IMR-90 (cell line): Measurements from ENCODE around the gene PINLYP. TPM values are rescaled to one million over a fixed set of nuclear protein-coding genes. Genes with fewer than 3 reads are reported as not detected.

ENCODE experiments used
- ATAC-seq: fragments of 200-7000 bp; cut with Tn5 transposase; 2 replicates; pipeline ENCODE4 v1.9.1; 2020; ENCODE audit warnings: low read depth, mild to moderate bottlenecking, moderate library complexity
- BruUV-seq: library from RNA; stranded (reverse); fragments of 400-500 nt; replicated peaks from 2 replicates; lab custom pipeline; 2021; lab: Mats Ljungman, UMichigan
- CTCF ChIA-PET: fragments of 300-600 bp; formaldehyde crosslinking; extraction: SDS; loops from one replicate; lab custom pipeline; 2021; ENCODE audit warnings: antibody characterized with exemption; lab: Yijun Ruan, JAX
- POLR2A ChIA-PET: fragments of 300-600 bp; sonication (Branson Sonifier 250); formaldehyde crosslinking; loops from one replicate; lab custom pipeline; 2022; ENCODE audit warnings: antibody characterized with exemption; ENCODE audit not compliant: unreplicated experiment; lab: Charles Lee
- DNase-seq: peaks from one replicate; pipeline ENCODE4 v3.0.0; 2013
- H2AFZ ChIP-seq: replicated peaks from 2 replicates; pipeline ENCODE3; 2013; ENCODE audit warnings: low read length, mild to moderate bottlenecking; ENCODE audit not compliant: poor library complexity
- H2AK5ac ChIP-seq: 2 replicates; pipeline ENCODE4 v1.6.1; 2013; ENCODE audit warnings: low read depth, low read length, inconsistent platforms
- H2AK9ac ChIP-seq: replicated peaks from 2 replicates; pipeline ENCODE3; 2013; ENCODE audit warnings: mild to moderate bottlenecking, low read depth, low read length, moderate library complexity; ENCODE audit not compliant: poor library complexity
- H2BK120ac ChIP-seq: 2 replicates; pipeline ENCODE4 v1.6.1; 2013; ENCODE audit warnings: low read depth, low read length, inconsistent platforms
- H2BK15ac ChIP-seq: 3 replicates; pipeline ENCODE4 v1.6.1; 2013; ENCODE audit warnings: low read depth, low read length, inconsistent platforms
- H2BK20ac ChIP-seq: 2 replicates; pipeline ENCODE4 v1.6.1; 2013; ENCODE audit warnings: low read depth, mild to moderate bottlenecking, inconsistent platforms, low read length, moderate library complexity
- H2BK5ac ChIP-seq: 2 replicates; pipeline ENCODE4 v1.6.1; 2013; ENCODE audit warnings: mild to moderate bottlenecking, low read depth, low read length, inconsistent platforms; ENCODE audit not compliant: poor library complexity, severe bottlenecking
- H3K14ac ChIP-seq: replicated peaks from 2 replicates; pipeline ENCODE4 v1.6.1; 2013; ENCODE audit warnings: low read depth, low read length, inconsistent platforms
- H3K18ac ChIP-seq: 2 replicates; pipeline ENCODE4 v1.6.1; 2013; ENCODE audit warnings: low read depth, low read length, control low read depth
- H3K23ac ChIP-seq: 2 replicates; pipeline ENCODE4 v1.6.1; 2013; ENCODE audit warnings: low read depth, low read length, inconsistent platforms
- H3K27ac ChIP-seq: 2 replicates; pipeline ENCODE4 v1.5.1; 2013; ENCODE audit warnings: mild to moderate bottlenecking, control low read depth, low read length; ENCODE audit not compliant: insufficient read depth
- H3K27me3 ChIP-seq: 2 replicates; pipeline ENCODE4 v1.6.1; 2013; ENCODE audit warnings: low read length; ENCODE audit not compliant: control insufficient read depth, insufficient read depth
- H3K36me3 ChIP-seq: 2 replicates; pipeline ENCODE4 v1.6.1; 2013; ENCODE audit warnings: low read length, mixed read lengths; ENCODE audit not compliant: control insufficient read depth, insufficient read depth
- H3K4ac ChIP-seq: 2 replicates; pipeline ENCODE4 v1.6.1; 2013; ENCODE audit warnings: low read depth, low read length, inconsistent platforms
- H3K4me1 ChIP-seq: 2 replicates; pipeline ENCODE4 v1.6.1; 2013; ENCODE audit warnings: low read length, mixed read lengths; ENCODE audit not compliant: control insufficient read depth, insufficient read depth
- H3K4me2 ChIP-seq: 2 replicates; pipeline ENCODE4 v1.6.1; 2013; ENCODE audit warnings: low read depth, mild to moderate bottlenecking, control low read depth, low read length, moderate library complexity
- H3K4me3 ChIP-seq: 2 replicates; pipeline ENCODE4 v1.5.1; 2013; ENCODE audit warnings: low read depth, mild to moderate bottlenecking, control low read depth, low read length, moderate library complexity; ENCODE audit not compliant: insufficient read depth
- H3K56ac ChIP-seq: 2 replicates; pipeline ENCODE4 v1.6.1; 2013; ENCODE audit warnings: low read length, inconsistent platforms; ENCODE audit not compliant: insufficient read depth; ENCODE audit errors: extremely low read depth
- H3K79me1 ChIP-seq, 2 experiments: 2 replicates each; pipeline ENCODE4 v1.6.1; 2013; ENCODE audit warnings: low read length in 2 of 2, inconsistent platforms in 1 of 2, low read depth in 1 of 2
- H3K9ac ChIP-seq: 2 replicates; pipeline ENCODE4 v1.6.1; 2013; ENCODE audit warnings: low read depth, low read length, control low read depth
- H3K9me1 ChIP-seq: 2 replicates; pipeline ENCODE4 v1.6.1; 2013; ENCODE audit warnings: low read length, inconsistent platforms; ENCODE audit not compliant: insufficient read depth
- H3K9me3 ChIP-seq: 2 replicates; pipeline ENCODE4 v1.6.1; 2013; ENCODE audit warnings: low read length; ENCODE audit not compliant: control insufficient read depth, insufficient read depth
- H4K20me1 ChIP-seq: 2 replicates; pipeline ENCODE4 v1.6.1; 2013; ENCODE audit warnings: low read length, inconsistent platforms; ENCODE audit not compliant: insufficient read depth
- H4K5ac ChIP-seq: 2 replicates; pipeline ENCODE4 v1.6.1; 2013; ENCODE audit warnings: mild to moderate bottlenecking, low read depth, low read length, control low read depth
- H4K8ac ChIP-seq, 2 experiments: 2 replicates each; pipeline ENCODE4 v1.6.1; 2013; ENCODE audit warnings: low read depth in 2 of 2, low read length in 2 of 2, control low read depth in 1 of 2, inconsistent platforms in 1 of 2
- H4K91ac ChIP-seq: 2 replicates; pipeline ENCODE4 v1.6.1; 2013; ENCODE audit warnings: low read depth, low read length, inconsistent platforms; ENCODE audit not compliant: insufficient read depth
- BHLHE40 ChIP-seq: fragments of 150-350 bp; IDR thresholded peaks from 2 replicates; pipeline ENCODE4 v1.6.1; 2016; ENCODE audit warnings: mild to moderate bottlenecking, low read depth, low read length
- MAFK ChIP-seq: IDR thresholded peaks from 2 replicates; pipeline ENCODE4 v1.6.1; 2012; ENCODE audit warnings: low read depth, low read length, improper control_type of control experiment
- MXI1 ChIP-seq: IDR thresholded peaks from 2 replicates; pipeline ENCODE4 v1.6.1; 2012; ENCODE audit warnings: low read depth, mild to moderate bottlenecking, low read length, moderate library complexity, borderline replicate concordance
- RFX5 ChIP-seq: IDR thresholded peaks from 2 replicates; pipeline ENCODE4 v1.8.0; 2012; ENCODE audit warnings: low read depth, mild to moderate bottlenecking, low read length, moderate library complexity
- SMC3 ChIP-seq: fragments of 150-350 bp; IDR thresholded peaks from 2 replicates; pipeline ENCODE4 v1.6.1; 2016; ENCODE audit warnings: low read depth, mild to moderate bottlenecking, antibody characterized with exemption, low read length, moderate library complexity
- WGBS, 2 experiments: methylation state at CpG; one replicate each; pipeline versions ENCODE4 v1.1.5 to v1.1.7; 2013; ENCODE audit warnings: missing lambda C conversion rate in 2 of 2; ENCODE audit not compliant: insufficient read length in 1 of 2; ENCODE audit errors: extremely low coverage in 2 of 2; 5-methylcytosine and 5-hydroxymethylcytosine counted together
- dilution Hi-C: fragments of 300-500 bp; cut with HindIII; formaldehyde crosslinking; loops from one replicate; pipeline ENCODE4 v1.14.3; 2018; ENCODE audit warnings: low sequenced_read_pairs; ENCODE audit not compliant: unreplicated experiment
- in situ Hi-C: fragments of 300-500 bp; cut with MboI; formaldehyde crosslinking; loops from 3 replicates; pipeline ENCODE4 v1.14.3; 2019; ENCODE audit warnings: low sequenced_read_pairs, inconsistent platforms, mixed read lengths
- intact Hi-C: fragments of 100-400 bp; cut with micrococcal nuclease; formaldehyde crosslinking; loops from 2 replicates; pipeline ENCODE4 v1.10.0; 2022
- polyA plus RNA-seq, 3 experiments: library from polyadenylated mRNA; depleted of rRNA; stranded (reverse); fragments of >200 nt; gene quantifications; 2 replicates each; pipeline ENCODE4 v1.2.3, GENCODE V29; 2012; ENCODE audit warnings: low replicate concordance in 1 of 3
- total RNA-seq: library from RNA; depleted of rRNA; stranded (reverse); fragments of >200 nt; gene quantifications from 2 replicates; pipeline ENCODE4 v1.2.3, GENCODE V29; 2012
- TF ChIP-seq, protein P1 (sequence below): conservative IDR thresholded peaks from 2 replicates; pipeline ENCODE4 v1.5.1; 2012; ENCODE audit warnings: mild to moderate bottlenecking, low read depth, low read length, improper control_type of control experiment

Gene PINLYP
- total and polyA plus RNA-seq, 2 of the 4 experiments (the other 2 are of a cell fraction) = 0.54 to 1.4 TPM

DNA sequence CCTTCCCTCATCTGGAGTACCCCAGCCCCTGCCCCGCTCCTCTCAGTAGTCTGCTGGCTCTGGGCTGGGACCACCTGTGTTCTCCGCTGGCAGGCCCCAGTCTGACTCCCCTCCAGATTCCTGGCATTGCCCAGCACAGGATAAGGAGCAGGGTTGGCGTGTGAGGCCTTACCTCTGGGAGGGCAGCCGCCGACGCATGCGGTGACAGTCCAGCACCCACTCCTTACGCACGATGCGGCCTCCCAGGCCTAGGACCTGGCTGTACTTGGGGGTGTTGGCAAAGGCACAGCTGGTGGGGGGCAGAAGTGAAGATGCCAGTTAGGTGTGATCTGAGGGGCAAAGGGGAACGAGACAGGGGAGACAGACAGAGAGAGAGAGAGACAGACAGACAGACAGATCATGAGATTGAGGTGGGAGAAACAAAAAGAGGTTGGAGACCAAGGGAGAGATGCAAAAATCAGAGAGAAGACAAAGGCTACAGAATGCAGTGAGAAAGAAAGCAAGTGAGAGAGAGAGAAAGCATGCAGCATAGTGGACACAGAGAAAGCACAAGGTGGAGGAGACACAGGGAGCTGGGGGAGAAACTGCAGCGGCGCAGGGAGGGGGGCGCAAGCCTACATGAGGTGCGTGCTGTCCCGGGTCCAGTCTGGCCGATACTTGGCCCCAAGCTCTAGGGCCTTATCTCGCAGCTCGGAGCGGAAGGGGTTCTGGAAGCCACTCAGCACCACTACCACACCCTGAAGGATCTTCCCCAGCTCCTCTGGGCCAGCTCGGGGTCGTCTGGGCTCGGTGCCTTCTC is 24.0 kb upstream of the PINLYP start:
- H2BK15ac ChIP-seq = no peak overlapping the region
- no peak overlapping the region for H2BK20ac ChIP-seq
- no peaks in the 10 kb centered on the region for H3K27me3 ChIP-seq
- no peak overlapping the region for H4K5ac ChIP-seq
- no peaks in the 10 kb centered on the region for H3K9me1 ChIP-seq
- H3K9me3 ChIP-seq = no peaks in the 10 kb centered on the region
- no peak overlapping the region for H2BK120ac ChIP-seq
- H3K4ac ChIP-seq = no peak overlapping the region
- peaks cover 7% of the 10 kb centered on the region in 2 experiments; a peak in 3 of 4 replicates for H3K79me1 ChIP-seq
- no peak overlapping the region for H4K91ac ChIP-seq
- H3K14ac ChIP-seq = no peak overlapping the region
- WGBS, 2 experiments = 97% methylated on average over 5 of the region's 23 CpGs; no CpG with 5 or more reads in 1 of the 2 experiments
- H3K56ac ChIP-seq = no peak overlapping the region
- no TSS peak for BruUV-seq
- no peak overlapping the region for H2AFZ ChIP-seq
- no peak overlapping the region for H3K4me3 ChIP-seq
- no peak overlapping the region for H2BK5ac ChIP-seq
- H3K18ac ChIP-seq = no peak overlapping the region
- H4K20me1 ChIP-seq = no peaks in the 10 kb centered on the region
- TF ChIP-seq MAFK (no peak), MXI1 (no peak), RFX5 (no peak), BHLHE40 (no peak), SMC3 (no peak)
- TF ChIP-seq, protein P1, sequence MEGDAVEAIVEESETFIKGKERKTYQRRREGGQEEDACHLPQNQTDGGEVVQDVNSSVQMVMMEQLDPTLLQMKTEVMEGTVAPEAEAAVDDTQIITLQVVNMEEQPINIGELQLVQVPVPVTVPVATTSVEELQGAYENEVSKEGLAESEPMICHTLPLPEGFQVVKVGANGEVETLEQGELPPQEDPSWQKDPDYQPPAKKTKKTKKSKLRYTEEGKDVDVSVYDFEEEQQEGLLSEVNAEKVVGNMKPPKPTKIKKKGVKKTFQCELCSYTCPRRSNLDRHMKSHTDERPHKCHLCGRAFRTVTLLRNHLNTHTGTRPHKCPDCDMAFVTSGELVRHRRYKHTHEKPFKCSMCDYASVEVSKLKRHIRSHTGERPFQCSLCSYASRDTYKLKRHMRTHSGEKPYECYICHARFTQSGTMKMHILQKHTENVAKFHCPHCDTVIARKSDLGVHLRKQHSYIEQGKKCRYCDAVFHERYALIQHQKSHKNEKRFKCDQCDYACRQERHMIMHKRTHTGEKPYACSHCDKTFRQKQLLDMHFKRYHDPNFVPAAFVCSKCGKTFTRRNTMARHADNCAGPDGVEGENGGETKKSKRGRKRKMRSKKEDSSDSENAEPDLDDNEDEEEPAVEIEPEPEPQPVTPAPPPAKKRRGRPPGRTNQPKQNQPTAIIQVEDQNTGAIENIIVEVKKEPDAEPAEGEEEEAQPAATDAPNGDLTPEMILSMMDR = no peak
- no peak overlapping the region for H3K9ac ChIP-seq
- no peaks in the 10 kb centered on the region for H3K4me1 ChIP-seq
- H4K8ac ChIP-seq = no peak overlapping the region
- H2AK5ac ChIP-seq = no peak overlapping the region
- no peak for ATAC-seq
- H3K4me2 ChIP-seq = no peak overlapping the region
- CTCF ChIA-PET = no interaction called here
- POLR2A ChIA-PET = no interaction called here
- no peak overlapping the region for H2AK9ac ChIP-seq
- DNase-seq = no peak
- no peak overlapping the region for H3K23ac ChIP-seq
- H3K36me3 ChIP-seq = peaks cover 34% of the 10 kb centered on the region
- intact Hi-C loops (no loop called here), dilution Hi-C loops (no loop called here), in situ Hi-C loops (loop anchor here (5.0 kb wide), 1 partner anchor 101 kb away; no protein-coding TSS in a partner anchor)
- no peak overlapping the region for H3K27ac ChIP-seq
